T-cell (primary cell): ENCODE data around the gene FBXO31. TPM values are rescaled to one million over a fixed set of nuclear protein-coding genes. Genes with fewer than 3 reads are reported as not detected.

ENCODE experiments used
- ATAC-seq, 4 experiments: fragments of 200-7000 bp in 3 of 4; fragments of 150-1000 bp in 1 of 4; cut with Tn5 transposase; replicated peaks in 1 of 4; 1 replicate in 3 of 4; 2 replicates in 1 of 4; pipeline ENCODE4 v1.10.0; 2021; ENCODE audit warnings: moderate library complexity in 3 of 4, mild to moderate bottlenecking in 2 of 4, moderate number of reproducible peaks in 1 of 4
- CTCF ChIA-PET, 2 donors: fragments of 300-600 bp; sonication (Branson Sonifier 250); formaldehyde crosslinking; loops; one replicate each; lab custom pipeline; 2022; ENCODE audit warnings: antibody characterized with exemption in 2 of 2; lab: Charles Lee
- POLR2A ChIA-PET, 2 donors: fragments of 300-600 bp; sonication (Branson Sonifier 250); formaldehyde crosslinking; loops; one replicate each; lab custom pipeline; 2022; ENCODE audit warnings: antibody characterized with exemption in 2 of 2; lab: Charles Lee
- DNase-seq, 35 experiments: peaks; one replicate each; pipeline versions ENCODE4 v3.0.0 to v3.0.0-alpha.2; 2013 to 2023
- H3K27ac ChIP-seq: one replicate; pipeline ENCODE4 v1.5.1; 2013; ENCODE audit warnings: low read length
- H3K27me3 ChIP-seq, 2 experiments: replicated peaks in 1 of 2; 1 replicate in 1 of 2; 2 replicates in 1 of 2; pipeline versions ENCODE4 v1.6.1 to v1.7.0; 2013; ENCODE audit warnings: low read length in 1 of 2, mixed read lengths in 1 of 2; ENCODE audit not compliant: control insufficient read depth in 2 of 2, insufficient read depth in 2 of 2; ENCODE audit errors: extremely low read depth in 1 of 2
- H3K36me3 ChIP-seq, 2 donors: 1 replicate in 1 of 2; 2 replicates in 1 of 2; pipeline versions ENCODE4 v1.6.1 to v1.7.0; 2013; ENCODE audit warnings: low read length in 1 of 2; ENCODE audit not compliant: control insufficient read depth in 2 of 2, insufficient read depth in 1 of 2; ENCODE audit errors: extremely low read depth in 1 of 2
- H3K4me1 ChIP-seq, 2 experiments: 1 replicate in 1 of 2; 2 replicates in 1 of 2; pipeline versions ENCODE4 v1.6.1 to v1.7.0; 2013; ENCODE audit warnings: low read length in 2 of 2, mixed read lengths in 1 of 2; ENCODE audit not compliant: insufficient read depth in 2 of 2, control insufficient read depth in 1 of 2; ENCODE audit errors: extremely low read depth in 1 of 2
- H3K4me3 ChIP-seq, 2 donors: 1 replicate in 1 of 2; 2 replicates in 1 of 2; pipeline versions ENCODE4 v1.5.1 to v1.7.0; 2013; ENCODE audit warnings: mild to moderate bottlenecking in 2 of 2, low read length in 1 of 2, moderate library complexity in 1 of 2; ENCODE audit not compliant: control insufficient read depth in 1 of 2; ENCODE audit errors: extremely low read depth in 1 of 2
- H3K9me3 ChIP-seq: 2 replicates; pipeline ENCODE4 v1.7.0; 2013
- H3K27ac Mint-ChIP-seq, 2 donors: one replicate each; pipeline ENCODE4 v1.8.0; 2020 to 2021; ENCODE audit warnings: mild to moderate bottlenecking in 2 of 2, mixed read lengths in 2 of 2
- H3K27me3 Mint-ChIP-seq, 2 donors: one replicate each; pipeline ENCODE4 v1.8.0; 2021 to 2022; ENCODE audit warnings: mixed read lengths in 2 of 2
- H3K36me3 Mint-ChIP-seq: one replicate; pipeline ENCODE4 v1.8.0; 2021; ENCODE audit warnings: mixed read lengths
- H3K4me1 Mint-ChIP-seq, 3 donors: one replicate each; pipeline ENCODE4 v1.8.0; 2020 to 2022; ENCODE audit warnings: mixed read lengths in 3 of 3, mild to moderate bottlenecking in 1 of 3
- H3K4me3 Mint-ChIP-seq, 3 donors: one replicate each; pipeline ENCODE4 v1.8.0; 2020 to 2022; ENCODE audit warnings: mild to moderate bottlenecking in 3 of 3, mixed read lengths in 3 of 3, moderate library complexity in 3 of 3
- H3K9me3 Mint-ChIP-seq, 3 donors: one replicate each; pipeline ENCODE4 v1.8.0; 2020 to 2022; ENCODE audit warnings: mixed read lengths in 3 of 3
- WGBS: methylation state at CpG from one replicate; pipeline ENCODE4 v1.1.5; 2013; ENCODE audit warnings: missing lambda C conversion rate; ENCODE audit not compliant: insufficient coverage; 5-methylcytosine and 5-hydroxymethylcytosine counted together
- total RNA-seq, 35 experiments: library from RNA in 6 of 35; stranded (reverse) in 6 of 35; fragments of 120-200 nt in 1 of 35; gene quantifications; one replicate each; pipeline versions ENCODE4 v1.2.1 to v1.2.4 and lab custom pipeline; 2013 to 2026

Gene FBXO31
- total RNA-seq, 5 donors from 2014 or later (not counting 1 experiment from before 2014, with no cell fraction given): 34.7 to 67.2 (median 55.6) TPM

- H3K9me3 ChIP-seq: no peaks in the 10 kb centered on the region
- peaks cover 0 to 7% of the 10 kb centered on the region in 2 donors for H3K36me3 ChIP-seq
- CTCF ChIA-PET: no interaction called here
- peaks cover 19% of the 10 kb centered on the region for H3K36me3 Mint-ChIP-seq
- H3K27me3 Mint-ChIP-seq: no peaks in the 10 kb centered on the region
- no peak overlapping the region for H3K4me3 ChIP-seq
- H3K9me3 Mint-ChIP-seq: no peaks in the 10 kb centered on the region
- peaks cover 51 to 62% (median 55%) of the 10 kb centered on the region in 3 donors for H3K4me1 Mint-ChIP-seq
- no CpG with 5 or more reads among the region's 5 CpGs for WGBS
- DNase-seq (no peak), ATAC-seq (no peak)
- peaks cover 0 to 10% of the 10 kb centered on the region in 2 experiments for H3K4me1 ChIP-seq
- POLR2A ChIA-PET: interaction anchor here (0.5 to 0.6 kb wide), 2 partner anchors 17 to 107 kb away, joined by 4 to 7 read pairs; no protein-coding TSS in a partner anchor
- H3K4me3 Mint-ChIP-seq: no peak overlapping the region
- no peaks in the 10 kb centered on the region for H3K27me3 ChIP-seq
- no peak overlapping the region for H3K27ac ChIP-seq
- H3K27ac Mint-ChIP-seq: no peak overlapping the region
These were observed 15.4 kb downstream of the FBXO31 start for GRCh38 chr16:87368029-87368770.

- H3K36me3 Mint-ChIP-seq: peaks cover 19% of the 10 kb centered on the region
- CTCF ChIA-PET: no interaction called here
- 88% methylated on average over 7 of the region's 9 CpGs for WGBS
- ATAC-seq: no peak
- Histone ChIP-seq H3K9me3 (no peaks in the 10 kb centered on the region), H3K36me3 (peaks cover 2 to 8% of the 10 kb centered on the region in 2 donors), H3K27me3 (no peaks in the 10 kb centered on the region), H3K4me1 (peaks cover 0 to 10% of the 10 kb centered on the region in 2 experiments), H3K27ac (no peak overlapping the region), H3K4me3 (no peak overlapping the region)
- DNase-seq: no peak
- no peaks in the 10 kb centered on the region for H3K9me3 Mint-ChIP-seq
- H3K27ac Mint-ChIP-seq: no peak overlapping the region
- H3K4me1 Mint-ChIP-seq: peaks cover 51 to 62% (median 55%) of the 10 kb centered on the region in 3 donors
- H3K4me3 Mint-ChIP-seq: no peak overlapping the region
- POLR2A ChIA-PET: interaction anchor here in 1 of 2 donors (0.5 kb wide), 1 partner anchor 108 kb away, joined by 7 read pairs; no protein-coding TSS in a partner anchor
- no peaks in the 10 kb centered on the region for H3K27me3 Mint-ChIP-seq
These were observed 16.0 kb downstream of the FBXO31 start for GRCh38 chr16:87367529-87367928.

- WGBS: no CpG with 5 or more reads among the region's 1 CpG
- Histone ChIP-seq H3K36me3 (peaks cover 3 to 12% of the 10 kb centered on the region in 2 donors), H3K4me1 (peaks cover 0 to 9% of the 10 kb centered on the region in 2 experiments), H3K27me3 (no peaks in the 10 kb centered on the region), H3K9me3 (no peaks in the 10 kb centered on the region), H3K27ac (no peak overlapping the region), H3K4me3 (no peak overlapping the region)
- ATAC-seq (no peak), DNase-seq (no peak)
- Mint-ChIP-seq H3K4me1 (peaks cover 45 to 57% (median 55%) of the 10 kb centered on the region in 3 donors), H3K27me3 (no peaks in the 10 kb centered on the region), H3K4me3 (no peak overlapping the region), H3K36me3 (peaks cover 19% of the 10 kb centered on the region), H3K27ac (no peak overlapping the region), H3K9me3 (no peaks in the 10 kb centered on the region)
- POLR2A ChIA-PET: no interaction called here
- CTCF ChIA-PET: no interaction called here
These were observed 16.6 kb downstream of the FBXO31 start for GRCh38 chr16:87366930-87367329.

- Mint-ChIP-seq H3K4me3 (no peak overlapping the region), H3K4me1 (peaks cover 40 to 52% (median 52%) of the 10 kb centered on the region in 3 donors), H3K27me3 (no peaks in the 10 kb centered on the region), H3K9me3 (no peaks in the 10 kb centered on the region), H3K36me3 (peaks cover 16% of the 10 kb centered on the region), H3K27ac (no peak overlapping the region)
- 77% methylated on average over 3 of the region's 4 CpGs for WGBS
- ATAC-seq (no peak), DNase-seq (no peak)
- Histone ChIP-seq H3K9me3 (no peaks in the 10 kb centered on the region), H3K36me3 (peaks cover 3 to 18% of the 10 kb centered on the region in 2 donors), H3K27me3 (no peaks in the 10 kb centered on the region), H3K4me3 (no peak overlapping the region), H3K27ac (no peak overlapping the region), H3K4me1 (peaks cover 0 to 3% of the 10 kb centered on the region in 2 experiments)
- POLR2A ChIA-PET: no interaction called here
- CTCF ChIA-PET: no interaction called here
These were observed 17.3 kb downstream of the FBXO31 start for GRCh38 chr16:87366288-87366687.

- DNase-seq (no peak), ATAC-seq (no peak)
- Histone ChIP-seq H3K4me3 (no peak overlapping the region), H3K36me3 (peaks cover 3 to 27% of the 10 kb centered on the region in 2 donors), H3K27ac (no peak overlapping the region), H3K4me1 (peaks cover 0 to 6% of the 10 kb centered on the region in 2 experiments), H3K27me3 (no peaks in the 10 kb centered on the region), H3K9me3 (no peaks in the 10 kb centered on the region)
- Mint-ChIP-seq H3K4me3 (no peak overlapping the region), H3K36me3 (peaks cover 21% of the 10 kb centered on the region), H3K4me1 (peaks cover 39 to 50% (median 46%) of the 10 kb centered on the region in 3 donors), H3K27me3 (no peaks in the 10 kb centered on the region), H3K27ac (no peak overlapping the region), H3K9me3 (no peaks in the 10 kb centered on the region)
- CTCF ChIA-PET: no interaction called here
- 95% methylated on average over 13 of the region's 13 CpGs for WGBS
- POLR2A ChIA-PET: no interaction called here
These were observed 18.4 kb downstream of the FBXO31 start for GRCh38 chr16:87365021-87365713.

- Histone ChIP-seq H3K27ac (no peak overlapping the region), H3K36me3 (peaks cover 3 to 36% of the 10 kb centered on the region in 2 donors), H3K4me1 (peaks cover 0 to 6% of the 10 kb centered on the region in 2 experiments), H3K27me3 (no peaks in the 10 kb centered on the region), H3K4me3 (no peak overlapping the region), H3K9me3 (no peaks in the 10 kb centered on the region)
- Mint-ChIP-seq H3K4me1 (peaks cover 35 to 44% (median 37%) of the 10 kb centered on the region in 3 donors), H3K4me3 (no peak overlapping the region), H3K27ac (peak overlapping the region in 1 of 2 donors; percentile 71), H3K36me3 (peaks cover 31% of the 10 kb centered on the region), H3K9me3 (no peaks in the 10 kb centered on the region), H3K27me3 (no peaks in the 10 kb centered on the region)
- POLR2A ChIA-PET: no interaction called here
- CTCF ChIA-PET: interaction anchor here in 1 of 2 donors (0.6 kb wide), 1 partner anchor 31 kb away, joined by 4 read pairs; no protein-coding TSS in a partner anchor
- 92% methylated on average over 8 of the region's 17 CpGs for WGBS
- DNase-seq (no peak), ATAC-seq (no peak)
These were observed 19.7 kb downstream of the FBXO31 start for GRCh38 chr16:87363771-87364455.
